GM21717 (cell line): ENCODE data around the gene TRMT2A.
"Not testable (repeated sequence)": the region's sequence is repeated elsewhere in the genome, so short reads cannot be mapped to it uniquely, and the experiment has no call there.

Source experiments
- ATAC-seq: cut with Tn5 transposase; IDR thresholded peaks from one replicate; pipeline ENCODE4 v1.9.1; 2021; ENCODE audit warnings: mild to moderate bottlenecking, moderate library complexity; ENCODE audit not compliant: unreplicated experiment

Gene TRMT2A

DNA sequence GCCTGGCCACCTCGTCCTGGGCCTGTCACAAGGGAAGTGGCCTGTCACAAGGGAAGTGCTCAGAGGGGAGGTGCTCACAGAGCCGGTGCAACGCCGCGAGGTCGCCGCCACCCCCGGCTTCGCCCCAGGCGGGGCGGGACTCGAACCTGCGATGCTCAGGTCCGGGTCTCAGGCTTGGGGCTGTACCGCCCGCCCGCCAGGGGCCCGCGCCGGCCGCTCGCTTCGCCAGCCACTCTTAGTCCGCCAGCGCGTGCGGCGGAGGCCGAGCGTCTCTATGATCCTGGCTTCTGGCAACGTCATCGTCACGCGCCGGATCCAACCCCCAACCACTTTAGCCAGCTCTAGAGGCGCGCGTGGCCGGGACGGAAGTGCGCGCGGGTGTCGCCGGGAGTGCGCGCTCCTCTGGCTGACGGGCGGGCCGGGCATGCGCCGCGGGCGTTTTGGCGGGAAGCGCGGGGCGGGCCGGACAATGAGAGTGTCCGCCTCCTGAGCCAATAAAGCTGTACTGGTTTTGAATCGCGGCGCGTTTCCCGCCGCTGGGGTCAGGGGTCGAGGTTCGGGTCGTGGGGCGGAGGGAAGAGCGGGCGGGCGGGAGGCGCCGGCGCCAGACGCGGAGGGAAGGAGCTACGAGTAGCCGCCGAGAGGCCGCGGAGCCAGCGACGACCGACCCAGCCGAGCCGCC lies at the start of gene TRMT2A:
Gene TRMT2A (minus strand): TSS at position 276 of the 682 bp plus-strand sequence. CDS start 320 bp downstream, outside the sequence.
- ATAC-seq = peak; percentile 50

DNA sequence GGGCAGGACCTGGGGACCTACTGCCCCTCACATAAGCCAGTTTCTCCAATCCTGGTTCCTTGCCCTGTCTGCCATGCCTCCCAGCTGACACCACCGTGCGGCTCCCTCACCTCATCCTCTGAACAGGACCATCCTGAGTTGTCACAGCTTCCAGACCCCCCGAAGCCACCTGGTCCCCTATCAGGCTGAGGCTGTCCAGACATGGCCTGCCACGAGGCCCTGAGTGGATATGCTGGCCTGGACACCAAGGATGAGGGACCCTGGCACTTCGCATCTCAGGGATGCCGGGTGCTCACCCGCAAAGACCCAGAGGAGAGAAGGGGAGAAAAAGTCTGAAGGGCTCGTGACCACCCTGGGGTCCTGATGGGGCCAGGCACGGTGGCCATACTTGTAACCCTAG lies 49.7 kb upstream of the TRMT2A start:
- no peak for ATAC-seq

- no peak for ATAC-seq
Measured at GRCh38 chr22:20165913-20166312, 48.9 kb upstream of the TRMT2A start.

DNA sequence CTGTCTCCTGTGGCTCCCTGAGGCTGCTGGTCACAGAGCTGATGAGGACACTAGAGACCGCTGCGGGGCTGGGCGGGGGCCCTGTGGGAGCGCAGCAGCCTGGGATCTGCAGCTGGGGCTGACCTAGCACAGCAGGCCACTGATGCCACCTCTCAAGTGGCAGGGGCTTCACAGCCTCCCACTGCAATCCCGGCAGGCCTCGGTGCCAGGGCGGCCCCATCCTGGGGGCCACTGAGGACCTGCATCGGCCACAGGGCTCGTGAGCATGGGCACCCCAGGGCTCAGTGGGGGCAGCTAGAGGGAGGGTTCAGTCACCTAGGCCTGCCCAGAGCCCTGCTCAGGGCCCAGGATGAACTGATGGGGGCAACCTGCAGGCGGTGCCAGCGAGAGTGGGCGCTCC lies 48.4 kb upstream of the TRMT2A start:
- ATAC-seq = no peak

GRCh38 chr22:20164863-20165262 lies 47.8 kb upstream of the TRMT2A start:
- no peak for ATAC-seq

DNA sequence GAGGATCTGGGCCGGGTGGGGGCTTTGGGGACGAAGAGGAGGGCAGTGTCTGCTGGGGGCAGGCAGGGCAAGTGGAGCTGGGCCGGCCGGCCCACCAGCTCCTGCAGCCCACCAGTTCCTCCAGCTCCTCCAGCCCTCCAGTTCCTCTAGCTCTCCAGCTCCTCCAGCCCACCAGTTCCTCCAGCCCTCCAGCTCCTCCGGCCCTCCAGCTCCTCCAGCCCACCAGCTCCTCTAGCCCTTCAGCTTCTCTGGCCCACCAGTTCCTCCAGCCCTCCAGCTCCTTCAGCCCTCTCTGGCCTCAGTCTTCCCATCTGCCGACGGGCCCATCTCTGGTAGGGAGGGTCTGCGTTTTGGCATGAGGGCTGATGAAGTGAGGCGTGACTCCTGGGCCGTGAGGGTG lies 43.0 kb upstream of the TRMT2A start:
- ATAC-seq = no peak

GRCh38 chr22:20159531-20159930 lies 42.5 kb upstream of the TRMT2A start:
- ATAC-seq = not testable (repeated sequence)

- ATAC-seq = no peak
Measured at GRCh38 chr22:20159076-20159475, 42.0 kb upstream of the TRMT2A start.

- ATAC-seq = no peak
Measured at GRCh38 chr22:20158391-20159036, 41.5 kb upstream of the TRMT2A start.

- ATAC-seq = no peak
Measured at GRCh38 chr22:20157430-20158183, 40.6 kb upstream of the TRMT2A start.

- ATAC-seq = no peak
Measured at GRCh38 chr22:20156611-20157429, 39.8 kb upstream of the TRMT2A start.

DNA sequence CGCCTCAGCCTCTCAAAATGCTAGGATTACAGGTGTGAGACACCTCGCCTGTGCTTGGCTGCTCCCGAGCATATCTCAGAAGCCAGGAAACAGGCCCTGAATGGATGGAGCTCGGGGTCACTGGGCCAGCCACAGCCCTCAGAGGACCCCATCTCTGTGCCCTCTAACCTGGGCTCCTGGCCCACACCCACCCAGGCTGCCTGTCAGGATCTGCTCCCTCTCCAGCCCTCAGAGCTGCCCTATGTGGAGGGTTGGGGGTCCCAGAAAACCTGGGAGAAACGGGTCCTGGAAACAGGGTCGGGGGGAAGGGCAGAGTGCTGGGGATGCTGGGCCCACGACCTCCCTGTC lies 39.0 kb upstream of the TRMT2A start:
- ATAC-seq = no peak

DNA sequence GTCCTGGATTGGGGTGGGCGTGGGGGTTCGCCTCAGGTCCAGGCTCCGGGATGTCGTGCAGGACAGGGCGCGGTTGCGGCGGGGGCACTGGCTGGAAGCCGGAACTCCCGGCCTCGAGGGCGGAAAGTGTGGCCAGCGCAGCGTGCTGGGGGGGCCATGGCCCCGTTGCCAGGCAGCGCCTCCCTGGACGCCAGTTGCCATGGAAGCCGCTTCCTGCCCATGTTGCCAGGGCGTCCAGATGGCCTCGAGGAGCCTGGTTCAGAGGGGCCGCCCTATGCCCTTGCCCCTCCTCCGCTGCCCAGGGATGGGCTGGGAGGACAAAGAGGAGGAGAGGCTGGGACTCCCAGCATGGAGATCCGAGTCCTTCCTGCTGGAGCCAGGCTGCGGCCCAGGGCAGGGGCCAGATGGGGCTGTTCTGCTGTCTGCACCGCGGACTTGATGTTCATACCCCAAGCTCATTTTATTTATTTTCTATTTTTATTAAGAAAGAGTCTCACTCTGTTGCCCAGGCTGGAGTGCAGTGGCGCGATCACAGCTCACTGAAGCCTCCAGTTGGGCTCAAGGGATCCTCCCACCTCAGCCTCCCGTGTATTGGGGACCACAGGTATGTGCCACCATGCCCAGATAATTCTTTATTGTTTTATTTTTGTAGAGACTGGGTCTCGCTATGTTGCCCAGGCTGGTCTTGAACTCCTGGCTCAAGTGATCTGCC lies 38.5 kb upstream of the TRMT2A start:
- no peak for ATAC-seq

GRCh38 chr22:20154602-20155187 lies 37.7 kb upstream of the TRMT2A start:
- no peak for ATAC-seq

GRCh38 chr22:20153945-20154344 lies 36.9 kb upstream of the TRMT2A start:
- no peak for ATAC-seq

GRCh38 chr22:20152464-20152890 lies 35.5 kb upstream of the TRMT2A start:
- ATAC-seq = no peak

DNA sequence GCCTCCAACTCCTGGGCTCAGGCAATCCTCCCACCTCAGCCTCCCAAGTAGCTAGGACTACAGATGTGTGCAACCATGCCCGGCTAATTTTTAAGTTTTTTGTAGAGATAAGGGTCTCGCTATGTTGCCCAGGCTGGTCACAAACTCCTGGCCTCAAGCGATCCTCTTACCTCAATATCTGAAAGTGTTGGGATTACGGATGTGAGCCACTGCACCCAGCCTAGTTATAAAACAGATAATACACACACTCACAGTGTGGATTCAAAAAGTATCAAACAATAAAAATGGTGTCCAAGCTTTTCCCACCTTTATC lies 34.2 kb upstream of the TRMT2A start:
- ATAC-seq = no peak

DNA sequence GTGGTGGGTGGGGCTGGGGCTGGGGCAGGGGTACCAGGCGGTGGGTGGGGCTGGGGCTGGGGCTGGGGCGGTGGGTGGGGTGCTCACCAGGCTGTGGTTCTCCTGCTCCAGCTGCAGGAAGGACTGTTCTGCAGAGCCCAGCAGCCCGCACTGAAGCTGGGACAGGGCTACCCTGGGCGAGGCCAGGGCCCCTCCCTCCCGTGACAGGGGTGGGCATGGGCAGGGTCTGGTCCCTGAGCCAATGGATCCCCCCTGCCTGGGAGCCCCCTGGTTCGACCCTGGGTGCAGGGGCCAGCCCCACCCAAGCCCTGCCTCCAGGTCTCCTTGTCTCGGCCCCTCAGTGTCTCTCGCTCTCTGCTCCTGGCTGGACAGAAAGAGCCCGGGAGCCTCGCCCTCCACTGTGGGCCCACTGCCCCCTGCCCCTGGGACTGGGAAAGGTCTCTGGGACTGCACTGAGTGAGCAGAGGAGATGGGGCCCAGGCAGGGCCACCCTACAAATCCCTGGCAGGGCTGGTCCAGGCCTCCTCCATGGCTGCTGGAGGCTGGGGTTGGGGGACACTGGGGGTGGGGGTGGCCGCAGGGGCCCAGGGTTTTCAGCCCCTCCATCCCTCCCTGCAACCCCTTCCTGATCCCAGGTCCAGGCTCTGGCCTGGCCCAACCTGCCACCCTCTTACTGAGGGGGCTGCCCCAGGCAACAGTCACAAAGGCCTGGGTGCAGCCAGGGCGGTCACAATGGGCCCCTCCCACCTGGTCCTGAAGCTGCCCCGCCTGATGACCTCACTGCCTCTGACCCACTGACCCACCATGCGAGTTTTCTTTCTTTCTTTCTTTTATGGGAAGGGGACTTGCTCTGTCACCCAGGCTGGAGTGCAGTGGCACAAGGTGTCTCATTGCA lies 33.6 kb upstream of the TRMT2A start, which contains the start of gene CCDC188:
Gene CCDC188 (minus strand): TSS at position 675 of the 895 bp plus-strand sequence. CDS start 69 bp downstream, at position 606.
- ATAC-seq = no peak
